ENCODE results near the gene RHOG. TPM values are rescaled to one million over a fixed set of nuclear protein-coding genes. Genes with fewer than 3 reads are reported as not detected.

The RHOG gene
- total RNA-seq, 1 experiment from 2014 or later: 33.6 TPM

DNA sequence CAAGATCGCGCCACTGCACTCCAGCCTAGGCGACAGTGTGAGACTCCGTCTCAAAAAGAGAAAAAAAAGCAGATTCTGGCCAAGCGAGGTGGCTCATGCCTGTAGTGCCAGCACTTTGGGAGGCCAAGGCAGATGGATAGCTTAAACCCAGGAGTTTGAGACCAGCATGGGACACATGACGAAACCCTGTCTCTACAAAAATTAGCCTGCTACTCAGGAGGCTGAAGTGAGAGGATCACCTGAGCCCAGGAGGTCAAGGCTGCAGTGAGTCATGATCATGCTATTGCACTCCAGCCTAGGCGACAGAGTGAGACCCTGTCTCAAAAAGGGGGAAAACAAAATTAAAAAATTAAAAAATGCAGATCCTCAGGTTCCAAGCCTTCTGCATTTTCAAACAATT is 18.4 kb downstream of the RHOG start:
- no peak for DNase-seq (ENCODE audit: low spot score)
- Mint-ChIP-seq H3K27ac (no peak overlapping the region), H3K27me3 (ENCODE audit: low read depth) (no peaks in the 10 kb centered on the region), H3K4me1 (peaks cover 33% of the 10 kb centered on the region), H3K9me3 (no peaks in the 10 kb centered on the region), H3K36me3 (peaks cover 16% of the 10 kb centered on the region), H3K4me3 (no peak overlapping the region)
- TF ChIP-seq CREB1 (CRISPR knock-in tag; IDR thresholded peaks at IDR 0.05) (no peak), TCF7 (CRISPR knock-in tag; IDR thresholded peaks at IDR 0.05; ENCODE audit: low read depth) (no peak), TEAD4 (CRISPR knock-in tag; IDR thresholded peaks at IDR 0.05) (no peak), JUN (CRISPR knock-in tag; IDR thresholded peaks at IDR 0.05) (no peak)
- TF ChIP-seq, protein P1, sequence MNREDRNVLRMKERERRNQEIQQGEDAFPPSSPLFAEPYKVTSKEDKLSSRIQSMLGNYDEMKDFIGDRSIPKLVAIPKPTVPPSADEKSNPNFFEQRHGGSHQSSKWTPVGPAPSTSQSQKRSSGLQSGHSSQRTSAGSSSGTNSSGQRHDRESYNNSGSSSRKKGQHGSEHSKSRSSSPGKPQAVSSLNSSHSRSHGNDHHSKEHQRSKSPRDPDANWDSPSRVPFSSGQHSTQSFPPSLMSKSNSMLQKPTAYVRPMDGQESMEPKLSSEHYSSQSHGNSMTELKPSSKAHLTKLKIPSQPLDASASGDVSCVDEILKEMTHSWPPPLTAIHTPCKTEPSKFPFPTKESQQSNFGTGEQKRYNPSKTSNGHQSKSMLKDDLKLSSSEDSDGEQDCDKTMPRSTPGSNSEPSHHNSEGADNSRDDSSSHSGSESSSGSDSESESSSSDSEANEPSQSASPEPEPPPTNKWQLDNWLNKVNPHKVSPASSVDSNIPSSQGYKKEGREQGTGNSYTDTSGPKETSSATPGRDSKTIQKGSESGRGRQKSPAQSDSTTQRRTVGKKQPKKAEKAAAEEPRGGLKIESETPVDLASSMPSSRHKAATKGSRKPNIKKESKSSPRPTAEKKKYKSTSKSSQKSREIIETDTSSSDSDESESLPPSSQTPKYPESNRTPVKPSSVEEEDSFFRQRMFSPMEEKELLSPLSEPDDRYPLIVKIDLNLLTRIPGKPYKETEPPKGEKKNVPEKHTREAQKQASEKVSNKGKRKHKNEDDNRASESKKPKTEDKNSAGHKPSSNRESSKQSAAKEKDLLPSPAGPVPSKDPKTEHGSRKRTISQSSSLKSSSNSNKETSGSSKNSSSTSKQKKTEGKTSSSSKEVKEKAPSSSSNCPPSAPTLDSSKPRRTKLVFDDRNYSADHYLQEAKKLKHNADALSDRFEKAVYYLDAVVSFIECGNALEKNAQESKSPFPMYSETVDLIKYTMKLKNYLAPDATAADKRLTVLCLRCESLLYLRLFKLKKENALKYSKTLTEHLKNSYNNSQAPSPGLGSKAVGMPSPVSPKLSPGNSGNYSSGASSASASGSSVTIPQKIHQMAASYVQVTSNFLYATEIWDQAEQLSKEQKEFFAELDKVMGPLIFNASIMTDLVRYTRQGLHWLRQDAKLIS (CRISPR knock-in tag; IDR thresholded peaks at IDR 0.05; ENCODE audit: borderline replicate concordance): no peak
- TF ChIP-seq, protein P2, sequence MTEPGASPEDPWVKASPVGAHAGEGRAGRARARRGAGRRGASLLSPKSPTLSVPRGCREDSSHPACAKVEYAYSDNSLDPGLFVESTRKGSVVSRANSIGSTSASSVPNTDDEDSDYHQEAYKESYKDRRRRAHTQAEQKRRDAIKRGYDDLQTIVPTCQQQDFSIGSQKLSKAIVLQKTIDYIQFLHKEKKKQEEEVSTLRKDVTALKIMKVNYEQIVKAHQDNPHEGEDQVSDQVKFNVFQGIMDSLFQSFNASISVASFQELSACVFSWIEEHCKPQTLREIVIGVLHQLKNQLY (CRISPR knock-in tag; IDR thresholded peaks at IDR 0.05): no peak
- no peak for ATAC-seq
- POLR2A ChIA-PET: no interaction called here
- CTCF ChIA-PET: interaction anchor here (1.0 to 1.3 kb wide), 2 partner anchors 13 to 251 kb away, joined by 3 to 4 read pairs; no protein-coding TSS in a partner anchor

DNA sequence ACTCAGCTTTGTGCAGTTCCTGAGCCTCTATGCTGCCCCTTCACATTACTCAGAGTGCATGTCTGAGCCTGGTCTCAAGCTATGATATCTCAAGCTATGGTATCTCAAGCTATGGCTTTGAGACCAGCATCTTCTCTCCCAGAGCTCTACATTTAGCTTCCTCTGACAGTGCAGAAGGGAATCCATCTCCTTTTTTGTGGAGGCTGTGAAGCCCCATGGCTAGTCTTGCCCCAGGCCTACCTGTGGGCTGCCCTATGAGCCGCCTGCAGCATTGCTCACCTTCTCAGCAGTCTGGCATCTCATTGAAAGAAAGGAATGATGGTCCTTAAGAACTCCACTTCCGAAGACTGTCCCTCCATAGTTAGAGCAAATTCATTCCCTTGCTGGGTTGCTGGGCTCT is 19.8 kb downstream of the RHOG start:
- DNase-seq (ENCODE audit: low spot score): no peak
- no peak overlapping the region for H3K27ac Mint-ChIP-seq
- no peak for ATAC-seq
- TF ChIP-seq, protein P3, sequence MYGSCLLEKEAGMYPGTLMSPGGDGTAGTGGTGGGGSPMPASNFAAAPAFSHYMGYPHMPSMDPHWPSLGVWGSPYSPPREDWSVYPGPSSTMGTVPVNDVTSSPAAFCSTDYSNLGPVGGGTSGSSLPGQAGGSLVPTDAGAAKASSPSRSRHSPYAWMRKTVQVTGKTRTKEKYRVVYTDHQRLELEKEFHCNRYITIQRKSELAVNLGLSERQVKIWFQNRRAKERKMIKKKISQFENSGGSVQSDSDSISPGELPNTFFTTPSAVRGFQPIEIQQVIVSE (CRISPR knock-in tag; IDR thresholded peaks at IDR 0.05; ENCODE audit: borderline replicate concordance): no peak
- TF ChIP-seq KAT7 (CRISPR knock-in tag; IDR thresholded peaks at IDR 0.05; ENCODE audit: borderline replicate concordance) (no peak), ZNF317 (CRISPR knock-in tag; IDR thresholded peaks at IDR 0.05; ENCODE audit: borderline replicate concordance, low read depth) (no peak), TEAD1 (CRISPR knock-in tag; IDR thresholded peaks at IDR 0.05) (no peak), ZNF671 (CRISPR knock-in tag; IDR thresholded peaks at IDR 0.05) (no peak), ZNF219 (CRISPR knock-in tag; IDR thresholded peaks at IDR 0.05; ENCODE audit: borderline replicate concordance) (no peak), NR1H2 (CRISPR knock-in tag; IDR thresholded peaks at IDR 0.05) (no peak)
- TF ChIP-seq, protein P4, sequence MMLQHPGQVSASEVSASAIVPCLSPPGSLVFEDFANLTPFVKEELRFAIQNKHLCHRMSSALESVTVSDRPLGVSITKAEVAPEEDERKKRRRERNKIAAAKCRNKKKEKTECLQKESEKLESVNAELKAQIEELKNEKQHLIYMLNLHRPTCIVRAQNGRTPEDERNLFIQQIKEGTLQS (CRISPR knock-in tag; conservative IDR thresholded peaks at IDR 0.05): no peak
- POLR2A ChIA-PET: interaction anchor here (1.1 kb wide), 1 partner anchor 20 kb away, joined by 3 read pairs; the partner anchor contains the start of gene RHOG
- H3K9me3 Mint-ChIP-seq: no peaks in the 10 kb centered on the region
- CTCF ChIA-PET: interaction anchor here (0.9 to 1.9 kb wide), 4 partner anchors 13 to 252 kb away, joined by 3 to 6 read pairs (median 4); partner anchors contain the start of gene STIM1
- H3K4me3 Mint-ChIP-seq: no peak overlapping the region
- H3K4me1 Mint-ChIP-seq: peaks cover 26% of the 10 kb centered on the region
- no peaks in the 10 kb centered on the region for H3K27me3 Mint-ChIP-seq (ENCODE audit: low read depth)
- peaks cover 9% of the 10 kb centered on the region; the same call in 1 of the 2 replicates for H3K36me3 Mint-ChIP-seq

DNA sequence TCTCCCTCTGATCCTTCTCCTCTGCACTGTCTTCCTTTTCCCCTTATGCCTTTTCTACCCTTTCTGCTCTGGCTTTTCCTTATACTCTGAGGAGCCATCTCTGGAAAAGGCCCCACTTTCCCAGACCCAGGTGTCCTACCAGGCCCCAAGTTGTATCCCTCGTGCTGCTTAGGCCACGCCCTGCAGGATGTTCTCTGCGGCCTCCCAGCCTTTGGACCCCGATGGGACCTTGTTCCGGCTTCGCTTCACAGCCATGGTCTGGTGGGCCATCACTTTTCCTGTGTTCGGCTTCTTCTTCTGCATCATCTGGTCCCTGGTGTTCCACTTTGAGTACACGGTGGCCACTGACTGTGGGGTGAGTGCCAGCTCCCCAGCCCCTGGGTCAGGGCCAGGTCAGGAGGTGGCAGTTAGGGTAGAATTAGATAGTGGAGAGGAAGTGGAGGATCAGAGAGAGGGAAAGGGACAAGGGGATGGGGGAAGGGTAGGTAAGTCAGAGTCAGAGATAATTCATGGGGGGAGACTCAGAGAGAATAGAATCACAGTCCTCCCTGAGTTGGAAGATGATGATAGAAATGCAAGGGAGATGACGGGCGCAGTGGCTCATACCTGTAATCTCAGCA is 23.5 kb downstream of the RHOG start:
- ChIA-PET POLR2A (no interaction called here), CTCF (interaction anchor here (0.6 to 1.7 kb wide), 4 partner anchors 8 to 256 kb away, joined by 4 to 7 read pairs (median 5); partner anchors contain the start of gene STIM1)
- no peak for TF ChIP-seq SP1 (CRISPR knock-in tag; conservative IDR thresholded peaks at IDR 0.05)
- no peak for TF ChIP-seq FOXJ3 (CRISPR knock-in tag; IDR thresholded peaks at IDR 0.05; ENCODE audit: borderline replicate concordance)
- no peak for TF ChIP-seq SMAD3 (CRISPR knock-in tag; IDR thresholded peaks at IDR 0.05; ENCODE audit: borderline replicate concordance)
- no peak for TF ChIP-seq ZNF138 (CRISPR knock-in tag; conservative IDR thresholded peaks at IDR 0.05)
- TF ChIP-seq SMAD4 (CRISPR knock-in tag; IDR thresholded peaks at IDR 0.05): no peak
- TF ChIP-seq, protein P5, sequence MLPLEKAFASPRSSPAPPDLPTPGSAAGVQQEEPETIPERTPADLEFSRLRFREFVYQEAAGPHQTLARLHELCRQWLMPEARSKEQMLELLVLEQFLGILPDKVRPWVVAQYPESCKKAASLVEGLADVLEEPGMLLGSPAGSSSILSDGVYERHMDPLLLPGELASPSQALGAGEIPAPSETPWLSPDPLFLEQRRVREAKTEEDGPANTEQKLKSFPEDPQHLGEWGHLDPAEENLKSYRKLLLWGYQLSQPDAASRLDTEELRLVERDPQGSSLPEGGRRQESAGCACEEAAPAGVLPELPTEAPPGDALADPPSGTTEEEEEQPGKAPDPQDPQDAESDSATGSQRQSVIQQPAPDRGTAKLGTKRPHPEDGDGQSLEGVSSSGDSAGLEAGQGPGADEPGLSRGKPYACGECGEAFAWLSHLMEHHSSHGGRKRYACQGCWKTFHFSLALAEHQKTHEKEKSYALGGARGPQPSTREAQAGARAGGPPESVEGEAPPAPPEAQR (CRISPR knock-in tag; IDR thresholded peaks at IDR 0.05): no peak
- no peak for ATAC-seq
- Mint-ChIP-seq H3K27ac (no peak overlapping the region; the same call in 1 of the 2 replicates), H3K9me3 (no peaks in the 10 kb centered on the region), H3K4me3 (no peak overlapping the region), H3K36me3 (no peaks in the 10 kb centered on the region; the same call in 1 of the 2 replicates), H3K27me3 (ENCODE audit: low read depth) (no peaks in the 10 kb centered on the region), H3K4me1 (peaks cover 8% of the 10 kb centered on the region)
- no peak for DNase-seq (ENCODE audit: low spot score)
